Naive thymus-derived CD4-positive, alpha-beta T cell (primary cell): Measurements from ENCODE around the gene ZNF771. TPM values are rescaled to one million over a fixed set of nuclear protein-coding genes. Genes with fewer than 3 reads are reported as not detected.
A peak's percentile ranks its signal among the peaks of the same experiment; 100 is the strongest.

Source experiments
- ATAC-seq: fragments of 150-1000 bp; cut with Tn5 transposase; 2 replicates; pipeline ENCODE4 v1.10.0; 2021; ENCODE audit warnings: mild to moderate bottlenecking, moderate library complexity
- CTCF ChIA-PET: fragments of 350-600 bp; sonication (Branson Sonifier 250); formaldehyde crosslinking; loops from one replicate; lab custom pipeline; 2021; ENCODE audit warnings: antibody characterized with exemption; lab: Charles Lee
- POLR2A ChIA-PET: fragments of 350-600 bp; sonication (Branson Sonifier 250); formaldehyde crosslinking; loops from one replicate; lab custom pipeline; 2021; ENCODE audit warnings: antibody characterized with exemption, inconsistent platforms; lab: Charles Lee
- DNase-seq, 9 donors: peaks; one replicate each; pipeline versions ENCODE4 v3.0.0 to v3.0.0-alpha.2; 2020 to 2022; ENCODE audit warnings: mixed read lengths in 1 of 9
- H3K27ac ChIP-seq: one replicate; pipeline ENCODE4 v1.7.0; 2013; ENCODE audit warnings: mild to moderate bottlenecking, low read depth, low read length, moderate library complexity
- H3K27me3 ChIP-seq, 2 donors: one replicate each; pipeline ENCODE4 v1.7.0; 2013; ENCODE audit warnings: low read length in 2 of 2, mild to moderate bottlenecking in 2 of 2, moderate library complexity in 2 of 2; ENCODE audit not compliant: control insufficient read depth in 2 of 2, insufficient read depth in 2 of 2
- H3K36me3 ChIP-seq, 3 experiments: 1 replicate in 2 of 3; 2 replicates in 1 of 3; pipeline ENCODE4 v1.7.0; 2013; ENCODE audit warnings: low read length in 3 of 3, mild to moderate bottlenecking in 3 of 3, moderate library complexity in 1 of 3; ENCODE audit not compliant: insufficient read depth in 3 of 3, control insufficient read depth in 2 of 3
- H3K4me1 ChIP-seq, 2 donors: one replicate each; pipeline ENCODE4 v1.7.0; 2013; ENCODE audit warnings: low read length in 2 of 2, mild to moderate bottlenecking in 2 of 2, moderate library complexity in 1 of 2; ENCODE audit not compliant: control insufficient read depth in 2 of 2, insufficient read depth in 2 of 2
- H3K4me3 ChIP-seq: 2 replicates; pipeline ENCODE4 v1.7.0; 2013; ENCODE audit warnings: mild to moderate bottlenecking, low read length
- H3K9me3 ChIP-seq, 3 experiments: 1 replicate in 2 of 3; 2 replicates in 1 of 3; pipeline ENCODE4 v1.7.0; 2013; ENCODE audit warnings: low read length in 3 of 3; ENCODE audit not compliant: control insufficient read depth in 2 of 3
- H3K27ac Mint-ChIP-seq, 9 donors: one replicate each; pipeline ENCODE4 v1.8.0; 2020 to 2022; ENCODE audit warnings: mixed read lengths in 9 of 9, mild to moderate bottlenecking in 8 of 9, moderate library complexity in 5 of 9, inconsistent platforms in 2 of 9
- H3K27me3 Mint-ChIP-seq, 5 donors: one replicate each; pipeline ENCODE4 v1.8.0; 2021 to 2022; ENCODE audit warnings: mixed read lengths in 5 of 5, mild to moderate bottlenecking in 1 of 5
- H3K36me3 Mint-ChIP-seq, 5 donors: one replicate each; pipeline ENCODE4 v1.8.0; 2020 to 2022; ENCODE audit warnings: mixed read lengths in 5 of 5, mild to moderate bottlenecking in 3 of 5, inconsistent platforms in 1 of 5
- H3K4me1 Mint-ChIP-seq, 7 donors: one replicate each; pipeline ENCODE4 v1.8.0; 2020 to 2022; ENCODE audit warnings: mixed read lengths in 7 of 7, mild to moderate bottlenecking in 3 of 7, inconsistent platforms in 1 of 7
- H3K4me3 Mint-ChIP-seq, 10 donors: one replicate each; pipeline ENCODE4 v1.8.0; 2020 to 2022; ENCODE audit warnings: mild to moderate bottlenecking in 10 of 10, mixed read lengths in 10 of 10, moderate library complexity in 6 of 10, inconsistent platforms in 2 of 10
- H3K9me3 Mint-ChIP-seq, 11 donors: one replicate each; pipeline ENCODE4 v1.8.0; 2020 to 2022; ENCODE audit warnings: mixed read lengths in 11 of 11, mild to moderate bottlenecking in 4 of 11, inconsistent platforms in 1 of 11, moderate library complexity in 1 of 11
- intact Hi-C, 2 donors: fragments of 100-400 bp; cut with micrococcal nuclease; formaldehyde crosslinking; loops; one replicate each; pipeline ENCODE4 v1.15.1; 2023
- polyA plus RNA-seq, 2 donors: library from polyadenylated mRNA; unstranded; fragments of 300-500 nt; fragmentation: Illumina TruSeq; gene quantifications; one replicate each; pipeline ENCODE4 v1.2.3, GENCODE V29; 2021
- total RNA-seq, 6 experiments: library from RNA in 5 of 6; stranded (reverse) in 5 of 6; gene quantifications; 1 replicate in 5 of 6; 2 replicates in 1 of 6; pipeline ENCODE4 v1.2.3 and lab custom pipeline; 2021 to 2026

Gene ZNF771
- total and polyA plus RNA-seq, 7 experiments from 2014 or later = 1.2 to 9.4 (median 4.5) TPM

- CTCF ChIA-PET = no interaction called here
- intact Hi-C loops = no loop called here
- Mint-ChIP-seq H3K36me3 (peaks cover 5 to 19% (median 13%) of the 10 kb centered on the region in 5 donors), H3K9me3 (peaks cover 0 to 4% (median 2%) of the 10 kb centered on the region in 11 donors), H3K27me3 (no peaks in the 10 kb centered on the region), H3K27ac (no peak overlapping the region), H3K4me3 (no peak overlapping the region), H3K4me1 (peaks cover 22 to 26% (median 25%) of the 10 kb centered on the region in 7 donors)
- H3K4me3 ChIP-seq = no peak overlapping the region
- POLR2A ChIA-PET = no interaction called here
- no peaks in the 10 kb centered on the region for H3K9me3 ChIP-seq
- H3K36me3 ChIP-seq = peaks cover 0 to 4% (median 0%) of the 10 kb centered on the region in 3 experiments
- H3K27me3 ChIP-seq = no peaks in the 10 kb centered on the region
- ATAC-seq = no peak
- peaks cover 9 to 19% of the 10 kb centered on the region in 2 donors for H3K4me1 ChIP-seq
- no peak overlapping the region for H3K27ac ChIP-seq
- no peak for DNase-seq
Measured at GRCh38 chr16:30439720-30440348, 32.4 kb downstream of the ZNF771 start.

GRCh38 chr16:30443631-30444030, 36.2 kb downstream of the ZNF771 start:
- ChIA-PET POLR2A (interaction anchor here (1.2 to 20.1 kb wide), 8 partner anchors 12 to 199 kb away, joined by 3 to 374 read pairs (median 5); partner anchors contain the start of genes DCTPP1 and ITGAL), CTCF (interaction anchor here (0.9 to 1.3 kb wide), 3 partner anchors 14 to 98 kb away, joined by 3 to 4 read pairs (median 4); partner anchors contain the start of gene DCTPP1)
- Histone ChIP-seq H3K27ac (no peak overlapping the region), H3K4me1 (peaks cover 18 to 25% of the 10 kb centered on the region in 2 donors), H3K36me3 (peaks cover 0 to 5% (median 4%) of the 10 kb centered on the region in 3 experiments), H3K27me3 (no peaks in the 10 kb centered on the region), H3K9me3 (no peaks in the 10 kb centered on the region), H3K4me3 (no peak overlapping the region)
- H3K36me3 Mint-ChIP-seq = peaks cover 5 to 26% (median 19%) of the 10 kb centered on the region in 5 donors
- intact Hi-C loops = loop anchor here (2.0 kb wide), 3 partner anchors 15 to 185 kb away; partner anchors contain the start of gene ZNF747 (in 1 of the 2)
- no peaks in the 10 kb centered on the region for H3K27me3 Mint-ChIP-seq
- H3K9me3 Mint-ChIP-seq = peaks cover 0 to 4% (median 2%) of the 10 kb centered on the region in 11 donors
- peak overlapping the region in 3 of 9 donors; percentile 18 to 66 (median 32) for H3K27ac Mint-ChIP-seq
- no peak for DNase-seq
- ATAC-seq = no peak
- peaks cover 25 to 38% (median 36%) of the 10 kb centered on the region in 7 donors for H3K4me1 Mint-ChIP-seq
- peak overlapping the region; percentile 41 to 97 (median 86) for H3K4me3 Mint-ChIP-seq

- Mint-ChIP-seq H3K9me3 (peaks cover 0 to 4% (median 2%) of the 10 kb centered on the region in 11 donors), H3K36me3 (peaks cover 5 to 26% (median 19%) of the 10 kb centered on the region in 5 donors), H3K4me3 (peak overlapping the region; percentile 81 to 97 (median 90)), H3K4me1 (peaks cover 25 to 39% (median 36%) of the 10 kb centered on the region in 7 donors), H3K27ac (peak overlapping the region in 6 of 9 donors; percentile 28 to 77 (median 51)), H3K27me3 (no peaks in the 10 kb centered on the region)
- POLR2A ChIA-PET = interaction anchor here (0.8 to 20.1 kb wide), 17 partner anchors 13 to 198 kb away, joined by 3 to 374 read pairs (median 4); partner anchors contain the start of genes DCTPP1, ITGAL, ZNF688 and ZNF747
- peaks cover 18 to 27% of the 10 kb centered on the region in 2 donors for H3K4me1 ChIP-seq
- peak overlapping the region; percentile 92 for H3K27ac ChIP-seq
- ATAC-seq (no peak), DNase-seq (no peak)
- H3K36me3 ChIP-seq = peaks cover 0 to 5% (median 4%) of the 10 kb centered on the region in 3 experiments
- no peaks in the 10 kb centered on the region for H3K27me3 ChIP-seq
- H3K4me3 ChIP-seq = peak overlapping the region; percentile 97
- CTCF ChIA-PET = interaction anchor here (0.6 to 1.7 kb wide), 6 partner anchors 13 to 625 kb away, joined by 3 to 6 read pairs (median 4); partner anchors contain the start of genes DCTPP1 and ZNF747
- no peaks in the 10 kb centered on the region for H3K9me3 ChIP-seq
- intact Hi-C loops = loop anchor here (1.0 to 5.0 kb wide), 10 partner anchors 14 to 206 kb away; partner anchors contain the start of genes DCTPP1 (in 2 of the 2), ZNF747 (in 2 of the 2), ITGAL (in 1 of the 2) and PRR14 (in 1 of the 2)
Measured at GRCh38 chr16:30444231-30445148, 37.1 kb downstream of the ZNF771 start.

GRCh38 chr16:30445149-30445407, 37.7 kb downstream of the ZNF771 start:
- Mint-ChIP-seq H3K4me3 (peak overlapping the region; percentile 81 to 97 (median 90)), H3K4me1 (peaks cover 25 to 43% (median 38%) of the 10 kb centered on the region in 7 donors), H3K27me3 (no peaks in the 10 kb centered on the region), H3K27ac (peak overlapping the region in 5 of 9 donors; percentile 28 to 77 (median 62)), H3K9me3 (peaks cover 0 to 4% (median 2%) of the 10 kb centered on the region in 11 donors), H3K36me3 (peaks cover 5 to 26% (median 19%) of the 10 kb centered on the region in 5 donors)
- no peak for DNase-seq
- Histone ChIP-seq H3K27me3 (no peaks in the 10 kb centered on the region), H3K9me3 (no peaks in the 10 kb centered on the region), H3K36me3 (peaks cover 0 to 5% (median 4%) of the 10 kb centered on the region in 3 experiments), H3K4me1 (peaks cover 20 to 31% of the 10 kb centered on the region in 2 donors), H3K4me3 (peak overlapping the region; percentile 97), H3K27ac (peak overlapping the region; percentile 92)
- CTCF ChIA-PET = interaction anchor here (0.9 to 1.7 kb wide), 3 partner anchors 13 to 90 kb away, joined by 3 to 6 read pairs (median 5); partner anchors contain the start of gene ZNF747
- POLR2A ChIA-PET = interaction anchor here (0.8 to 20.1 kb wide), 14 partner anchors 12 to 198 kb away, joined by 3 to 374 read pairs (median 4); partner anchors contain the start of genes DCTPP1, ITGAL, ZNF688 and ZNF747
- intact Hi-C loops = loop anchor here (1.0 to 5.0 kb wide), 10 partner anchors 14 to 205 kb away; partner anchors contain the start of genes DCTPP1 (in 2 of the 2), ZNF747 (in 2 of the 2), ITGAL (in 1 of the 2) and PRR14 (in 1 of the 2)
- no peak for ATAC-seq

GRCh38 chr16:30445408-30446202, 38.2 kb downstream of the ZNF771 start, which contains the start of gene SEPHS2:
Gene SEPHS2, minus strand, starts transcription at chr16:30445874. Its CDS starts 147 bp downstream, at chr16:30445727.
- Histone ChIP-seq H3K4me3 (peak within 1 kb of the TSS; percentile 97), H3K9me3 (no peaks in the 10 kb centered on the region), H3K27me3 (no peaks in the 10 kb centered on the region), H3K36me3 (peaks cover 0 to 5% (median 4%) of the 10 kb centered on the region in 3 experiments), H3K27ac (peak within 1 kb of the TSS; percentile 92), H3K4me1 (peaks cover 26 to 37% of the 10 kb centered on the region in 2 donors)
- peak within 1 kb of the TSS; percentile 90 to 98 (median 96) for H3K27ac Mint-ChIP-seq
- H3K4me3 Mint-ChIP-seq = peak within 1 kb of the TSS; percentile 85 to 97 (median 95)
- POLR2A ChIA-PET = interaction anchor here (0.7 to 20.1 kb wide), 17 partner anchors 12 to 197 kb away, joined by 3 to 374 read pairs (median 4); partner anchors contain the start of genes DCTPP1, ITGAL, ZNF688 and ZNF747
- peaks cover 5 to 26% (median 19%) of the 10 kb centered on the region in 5 donors for H3K36me3 Mint-ChIP-seq
- intact Hi-C loops = loop anchor here (1.0 to 5.0 kb wide), 10 partner anchors 13 to 205 kb away; partner anchors contain the start of genes DCTPP1 (in 2 of the 2), ZNF747 (in 2 of the 2), ITGAL (in 1 of the 2) and PRR14 (in 1 of the 2)
- peaks cover 30 to 47% (median 41%) of the 10 kb centered on the region in 7 donors for H3K4me1 Mint-ChIP-seq
- H3K27me3 Mint-ChIP-seq = no peaks in the 10 kb centered on the region
- CTCF ChIA-PET = interaction anchor here (0.9 to 2.2 kb wide), 4 partner anchors 14 to 90 kb away, joined by 3 to 7 read pairs (median 6); partner anchors contain the start of gene ZNF747
- peaks cover 0 to 4% (median 2%) of the 10 kb centered on the region in 11 donors for H3K9me3 Mint-ChIP-seq
- peak; percentile 96 for ATAC-seq
- DNase-seq = peak; percentile 84 to 96 (median 94)
